22Rv1 (cell line): ENCODE data around the gene TPCN2.

Source experiments
- H3K27ac ChIP-seq: fragments of 450-650 bp; 2 replicates; pipeline ENCODE4 v1.5.1; 2017
- ZFX ChIP-seq: fragments of 450-650 bp; IDR thresholded peaks from 2 replicates; pipeline ENCODE4 v1.6.1; 2017; ENCODE audit warnings: antibody characterized with exemption, borderline replicate concordance
- TF ChIP-seq, protein P1 (sequence below): fragments of 450-650 bp; IDR thresholded peaks from 2 replicates; pipeline ENCODE4 v1.5.1; 2017; ENCODE audit warnings: mild to moderate bottlenecking

TPCN2 gene

GRCh38 chr11:69011624-69012091 is 37.1 kb upstream of the TPCN2 start:
- TF ChIP-seq ZFX, result no peak
- TF ChIP-seq, protein P1, sequence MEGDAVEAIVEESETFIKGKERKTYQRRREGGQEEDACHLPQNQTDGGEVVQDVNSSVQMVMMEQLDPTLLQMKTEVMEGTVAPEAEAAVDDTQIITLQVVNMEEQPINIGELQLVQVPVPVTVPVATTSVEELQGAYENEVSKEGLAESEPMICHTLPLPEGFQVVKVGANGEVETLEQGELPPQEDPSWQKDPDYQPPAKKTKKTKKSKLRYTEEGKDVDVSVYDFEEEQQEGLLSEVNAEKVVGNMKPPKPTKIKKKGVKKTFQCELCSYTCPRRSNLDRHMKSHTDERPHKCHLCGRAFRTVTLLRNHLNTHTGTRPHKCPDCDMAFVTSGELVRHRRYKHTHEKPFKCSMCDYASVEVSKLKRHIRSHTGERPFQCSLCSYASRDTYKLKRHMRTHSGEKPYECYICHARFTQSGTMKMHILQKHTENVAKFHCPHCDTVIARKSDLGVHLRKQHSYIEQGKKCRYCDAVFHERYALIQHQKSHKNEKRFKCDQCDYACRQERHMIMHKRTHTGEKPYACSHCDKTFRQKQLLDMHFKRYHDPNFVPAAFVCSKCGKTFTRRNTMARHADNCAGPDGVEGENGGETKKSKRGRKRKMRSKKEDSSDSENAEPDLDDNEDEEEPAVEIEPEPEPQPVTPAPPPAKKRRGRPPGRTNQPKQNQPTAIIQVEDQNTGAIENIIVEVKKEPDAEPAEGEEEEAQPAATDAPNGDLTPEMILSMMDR, result no peak
- H3K27ac ChIP-seq, result no peak overlapping the region

DNA sequence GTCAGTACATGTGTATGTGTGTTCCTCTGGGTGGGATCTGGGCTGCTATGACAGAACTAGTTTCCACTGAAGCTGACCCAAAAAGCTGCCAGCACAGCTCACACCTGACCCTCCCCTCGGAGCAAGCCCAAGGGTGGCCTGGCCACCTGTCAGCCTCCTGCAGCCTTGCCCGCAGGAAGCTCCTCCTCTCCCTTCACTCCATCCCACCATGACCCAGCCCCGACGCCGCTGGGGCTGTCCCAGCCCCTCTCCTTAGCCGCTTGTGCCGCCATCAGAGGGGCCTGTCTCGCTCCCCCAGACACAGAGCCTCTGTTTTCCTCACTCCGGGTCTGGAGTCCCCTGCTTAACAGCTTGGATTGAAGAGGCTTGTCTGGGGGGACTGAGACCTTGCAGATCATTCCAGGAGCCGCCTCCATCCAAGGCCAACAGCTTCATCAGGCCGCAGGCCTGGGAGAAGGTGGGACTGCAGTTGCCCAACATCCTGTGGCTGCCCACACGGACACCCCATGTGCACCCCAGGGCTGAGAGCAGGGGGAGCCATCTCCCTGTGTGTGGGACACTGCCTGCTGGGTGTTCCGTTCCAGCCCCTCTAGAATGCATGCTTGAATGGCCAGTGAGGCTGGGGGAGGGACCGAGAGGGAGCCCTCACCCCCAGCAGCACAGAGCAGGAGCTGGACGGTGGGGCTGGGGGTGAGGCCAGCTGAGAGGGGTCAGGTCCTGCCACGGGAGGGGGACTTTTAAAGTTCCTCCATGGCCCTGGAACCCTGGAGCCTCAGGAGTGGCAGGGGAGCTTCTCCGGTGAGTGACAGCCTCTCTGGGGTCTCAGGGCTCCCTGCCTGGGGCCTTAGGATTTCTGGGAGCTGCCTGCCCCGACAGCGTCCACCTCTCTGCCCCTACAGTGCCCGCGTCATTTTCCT is 36.4 kb upstream of the TPCN2 start:
- TF ChIP-seq, protein P1, result no peak
- no peak for TF ChIP-seq ZFX

GRCh38 chr11:69013009-69013951 is 35.5 kb upstream of the TPCN2 start, which contains the start of gene MRGPRF:
TSS of gene MRGPRF (minus strand) at chr11:69013246. CDS start at chr11:69009901, 3,345 bp downstream.
- H3K27ac ChIP-seq, result no peak within 1 kb of the TSS

More for the DNA sequence above, 36.4 kb upstream of the TPCN2 start:
- no peak overlapping the region for H3K27ac ChIP-seq

DNA sequence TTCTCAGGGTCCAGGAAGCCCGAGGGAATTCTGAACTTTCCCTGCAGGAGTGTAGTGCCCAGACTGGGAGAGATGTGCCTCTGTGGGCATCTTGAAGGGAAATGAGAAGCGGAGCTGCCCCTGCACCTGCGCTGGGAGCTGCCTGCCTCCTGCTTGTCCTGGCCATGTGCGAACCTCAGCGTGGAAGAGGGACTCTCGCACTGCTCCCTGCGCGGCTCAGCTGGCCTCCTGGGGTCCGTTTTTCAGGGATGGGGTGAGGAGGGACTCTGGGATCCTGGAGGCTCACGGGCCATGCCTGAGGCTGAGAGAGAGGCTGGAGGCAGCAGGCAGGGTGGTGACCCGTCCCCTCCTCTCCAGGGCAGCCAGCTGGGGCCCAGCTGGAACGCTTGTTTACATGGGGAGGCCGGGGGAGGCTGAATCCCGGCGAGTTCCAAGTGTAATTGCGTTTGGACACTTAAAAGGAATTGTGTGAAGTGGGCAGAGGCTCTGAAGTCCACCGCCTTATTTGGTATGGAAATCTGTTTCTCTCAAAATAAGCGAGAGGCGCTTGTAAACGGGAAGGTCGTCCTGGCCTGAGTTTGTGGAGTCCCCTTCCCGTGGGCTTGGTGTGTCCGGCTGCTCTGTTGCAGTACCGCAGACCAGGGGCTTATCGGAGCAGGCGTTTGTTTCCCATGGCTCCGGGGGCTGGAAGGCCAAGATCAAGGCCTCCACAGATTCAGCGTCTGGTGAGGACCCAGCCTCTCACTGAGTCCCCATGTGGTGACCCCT is 34.5 kb upstream of the TPCN2 start:
- H3K27ac ChIP-seq, result no peak overlapping the region

More at GRCh38 chr11:69013009-69013951, 35.5 kb upstream of the TPCN2 start, which contains the start of gene MRGPRF:
- TF ChIP-seq ZFX, result no peak
- TF ChIP-seq, protein P1, result no peak; the same call in 1 of the 2 replicates

GRCh38 chr11:69014898-69015549 is 33.7 kb upstream of the TPCN2 start:
- no peak overlapping the region for H3K27ac ChIP-seq
- TF ChIP-seq, protein P1, result no peak
- TF ChIP-seq ZFX, result no peak

More for the DNA sequence above, 34.5 kb upstream of the TPCN2 start:
- TF ChIP-seq, protein P1, result no peak
- TF ChIP-seq ZFX, result no peak

DNA sequence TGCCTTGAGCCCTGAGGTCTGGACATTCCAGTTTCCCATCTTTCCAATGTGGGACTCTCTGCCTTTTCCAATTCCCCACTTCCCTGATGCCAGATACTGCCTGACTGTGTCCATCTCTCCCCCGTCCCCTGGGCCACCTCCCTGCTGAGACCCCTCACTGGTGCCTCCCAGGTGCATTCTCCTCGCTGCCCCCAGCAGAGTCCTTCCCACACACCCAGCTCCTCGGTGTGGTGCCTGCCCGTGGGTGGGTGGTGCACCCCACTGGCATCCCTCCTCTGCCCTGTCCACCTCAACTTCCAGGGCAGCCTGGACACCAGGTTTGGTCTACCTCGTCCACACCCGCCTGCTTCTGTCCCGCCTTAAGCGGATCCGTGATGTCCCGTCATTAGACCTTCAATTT is 30.8 kb upstream of the TPCN2 start:
- no peak overlapping the region for H3K27ac ChIP-seq
- no peak for TF ChIP-seq ZFX
- TF ChIP-seq, protein P1, result no peak
